ENCODE measurements around the gene GASK1A. TPM values are rescaled to one million over a fixed set of nuclear protein-coding genes. Genes with fewer than 3 reads are reported as not detected.

Gene GASK1A
- total RNA-seq, 1 donor from 2014 or later, result 1.1 TPM

GRCh38 chr3:43023746-43024145, 44.6 kb downstream of the GASK1A start:
- no peaks in the 10 kb centered on the region for H3K36me3 ChIP-seq (ENCODE audit: control insufficient read depth, insufficient read depth, low read length)
- no peak for FAIRE-seq
- no peak for DNase-seq (ENCODE audit: low read depth)
- H3K4me3 ChIP-seq (ENCODE audit: low read depth, low read length), result no peak overlapping the region
- no peaks in the 10 kb centered on the region for H3K27me3 ChIP-seq (ENCODE audit: control insufficient read depth, insufficient read depth, low read length)
- TF ChIP-seq, protein P1, sequence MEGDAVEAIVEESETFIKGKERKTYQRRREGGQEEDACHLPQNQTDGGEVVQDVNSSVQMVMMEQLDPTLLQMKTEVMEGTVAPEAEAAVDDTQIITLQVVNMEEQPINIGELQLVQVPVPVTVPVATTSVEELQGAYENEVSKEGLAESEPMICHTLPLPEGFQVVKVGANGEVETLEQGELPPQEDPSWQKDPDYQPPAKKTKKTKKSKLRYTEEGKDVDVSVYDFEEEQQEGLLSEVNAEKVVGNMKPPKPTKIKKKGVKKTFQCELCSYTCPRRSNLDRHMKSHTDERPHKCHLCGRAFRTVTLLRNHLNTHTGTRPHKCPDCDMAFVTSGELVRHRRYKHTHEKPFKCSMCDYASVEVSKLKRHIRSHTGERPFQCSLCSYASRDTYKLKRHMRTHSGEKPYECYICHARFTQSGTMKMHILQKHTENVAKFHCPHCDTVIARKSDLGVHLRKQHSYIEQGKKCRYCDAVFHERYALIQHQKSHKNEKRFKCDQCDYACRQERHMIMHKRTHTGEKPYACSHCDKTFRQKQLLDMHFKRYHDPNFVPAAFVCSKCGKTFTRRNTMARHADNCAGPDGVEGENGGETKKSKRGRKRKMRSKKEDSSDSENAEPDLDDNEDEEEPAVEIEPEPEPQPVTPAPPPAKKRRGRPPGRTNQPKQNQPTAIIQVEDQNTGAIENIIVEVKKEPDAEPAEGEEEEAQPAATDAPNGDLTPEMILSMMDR (IDR thresholded peaks at IDR 0.05; ENCODE audit: insufficient read depth, low read length, severe bottlenecking), result no peak

DNA sequence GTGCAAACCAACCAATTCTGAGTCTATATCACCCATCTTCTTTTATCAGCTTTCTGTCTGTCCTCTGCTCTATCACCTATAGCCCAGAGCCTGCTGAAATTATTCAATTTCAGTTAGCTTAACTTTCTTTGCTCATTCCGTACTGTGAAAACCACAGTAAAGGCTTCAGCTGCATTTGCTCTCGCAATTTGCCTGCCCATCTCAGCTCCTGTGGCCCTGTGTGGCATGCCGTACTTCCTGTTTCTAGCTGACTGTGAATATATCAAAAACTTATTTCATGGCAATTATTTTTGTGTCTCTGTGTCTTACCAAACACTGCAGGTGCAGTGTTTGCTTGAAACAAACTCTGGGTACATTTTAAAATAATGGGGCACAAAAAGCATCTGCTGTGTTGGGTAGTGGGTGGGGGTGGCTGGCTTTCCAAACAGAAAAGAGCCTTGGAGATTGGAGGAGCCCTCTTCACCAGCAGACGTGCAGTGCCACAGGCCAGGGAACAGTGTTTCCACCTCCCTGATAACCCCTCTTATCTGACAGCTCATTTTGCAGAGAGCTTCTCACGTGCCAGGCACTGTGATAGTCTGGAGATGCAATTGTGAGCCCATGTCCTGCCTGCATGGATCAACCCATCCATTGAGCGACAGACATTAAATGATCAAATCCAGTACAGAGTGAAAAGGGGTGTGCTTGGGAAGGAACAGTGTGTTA, 45.2 kb downstream of the GASK1A start:
- H3K4me3 ChIP-seq (ENCODE audit: low read depth, low read length), result no peak overlapping the region
- FAIRE-seq (no peak), DNase-seq (ENCODE audit: low read depth) (no peak)
- H3K27me3 ChIP-seq (ENCODE audit: control insufficient read depth, insufficient read depth, low read length), result no peaks in the 10 kb centered on the region
- TF ChIP-seq, protein P1 (IDR thresholded peaks at IDR 0.05; ENCODE audit: insufficient read depth, low read length, severe bottlenecking), result no peak
- H3K36me3 ChIP-seq (ENCODE audit: control insufficient read depth, insufficient read depth, low read length), result no peaks in the 10 kb centered on the region

- TF ChIP-seq, protein P1 (IDR thresholded peaks at IDR 0.05; ENCODE audit: insufficient read depth, low read length, severe bottlenecking), result no peak
- Histone ChIP-seq H3K4me3 (ENCODE audit: low read depth, low read length) (no peak overlapping the region), H3K27me3 (ENCODE audit: control insufficient read depth, insufficient read depth, low read length) (no peaks in the 10 kb centered on the region), H3K36me3 (ENCODE audit: control insufficient read depth, insufficient read depth, low read length) (no peaks in the 10 kb centered on the region)
- FAIRE-seq (no peak), DNase-seq (ENCODE audit: low read depth) (no peak)
Measured at GRCh38 chr3:43025423-43025822, 46.3 kb downstream of the GASK1A start.

DNA sequence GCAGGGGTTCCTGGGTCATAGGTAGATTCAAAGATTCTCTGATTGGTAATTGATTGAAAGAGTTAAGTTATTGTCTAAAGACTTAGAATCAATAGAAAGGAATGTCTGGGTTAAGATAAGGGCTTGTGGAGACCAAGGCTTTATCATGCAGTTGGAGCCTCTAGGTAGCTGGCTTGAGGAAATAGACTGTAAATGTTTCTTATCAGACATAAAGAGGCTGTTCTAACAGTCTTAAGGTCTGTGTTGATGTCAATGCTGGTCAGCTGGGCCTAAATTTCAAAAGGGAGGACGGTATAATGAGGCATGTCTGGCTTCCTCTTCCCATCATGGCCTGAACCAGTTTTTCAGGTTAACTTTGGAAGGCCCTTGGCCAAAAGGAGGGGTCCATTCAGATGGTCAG, 48.9 kb downstream of the GASK1A start:
- TF ChIP-seq, protein P1 (IDR thresholded peaks at IDR 0.05; ENCODE audit: insufficient read depth, low read length, severe bottlenecking), result no peak
- no peak overlapping the region for H3K4me3 ChIP-seq (ENCODE audit: low read depth, low read length)
- DNase-seq (ENCODE audit: low read depth) (no peak), FAIRE-seq (no peak)
- no peaks in the 10 kb centered on the region for H3K36me3 ChIP-seq (ENCODE audit: control insufficient read depth, insufficient read depth, low read length)
- H3K27me3 ChIP-seq (ENCODE audit: control insufficient read depth, insufficient read depth, low read length), result no peaks in the 10 kb centered on the region

DNA sequence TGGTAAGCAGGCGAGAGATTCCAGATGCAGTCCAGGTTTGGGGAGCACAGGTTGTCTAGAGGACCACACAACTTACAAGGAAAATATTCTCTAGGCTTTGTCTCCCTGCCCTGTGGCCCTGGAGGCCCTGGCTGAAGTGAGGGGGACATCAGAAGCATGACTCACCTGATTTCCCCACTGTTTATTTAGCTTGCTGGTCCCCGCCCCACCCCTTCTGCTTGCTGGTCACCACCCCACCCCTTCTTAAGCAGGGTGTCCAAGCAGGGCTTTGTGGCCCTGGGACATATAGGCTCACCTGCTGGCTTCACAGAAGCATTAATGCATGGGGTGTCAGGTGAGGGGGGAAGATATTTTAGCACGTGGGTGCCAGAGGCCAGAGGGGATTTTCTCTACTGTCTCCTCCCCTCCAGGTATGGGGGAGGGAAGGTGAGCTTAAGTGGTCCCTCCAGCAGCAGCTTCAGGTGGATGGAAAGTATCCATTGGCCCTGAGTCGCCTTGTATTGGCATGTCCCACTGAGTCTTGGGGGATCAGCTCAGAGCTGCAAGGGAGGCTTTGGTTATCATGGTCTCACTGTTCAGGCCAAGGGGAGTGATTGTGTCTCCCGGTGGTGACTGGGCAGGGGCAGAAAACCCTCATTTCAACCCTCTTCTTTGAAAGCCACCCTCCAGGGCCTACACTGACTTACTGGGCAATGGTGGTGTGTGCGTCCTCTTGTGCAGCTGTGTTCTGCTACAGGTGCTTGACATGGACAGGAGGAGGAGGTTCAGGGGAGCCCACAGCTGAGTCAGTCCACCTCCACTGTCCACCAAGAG, 49.8 kb downstream of the GASK1A start:
- Histone ChIP-seq H3K27me3 (ENCODE audit: control insufficient read depth, insufficient read depth, low read length) (no peaks in the 10 kb centered on the region), H3K36me3 (ENCODE audit: control insufficient read depth, insufficient read depth, low read length) (no peaks in the 10 kb centered on the region), H3K4me3 (ENCODE audit: low read depth, low read length) (no peak overlapping the region)
- DNase-seq (ENCODE audit: low read depth) (no peak), FAIRE-seq (no peak)
- TF ChIP-seq, protein P1 (IDR thresholded peaks at IDR 0.05; ENCODE audit: insufficient read depth, low read length, severe bottlenecking), result no peak
